ENCODE results near the gene DPY19L1.

DNA sequence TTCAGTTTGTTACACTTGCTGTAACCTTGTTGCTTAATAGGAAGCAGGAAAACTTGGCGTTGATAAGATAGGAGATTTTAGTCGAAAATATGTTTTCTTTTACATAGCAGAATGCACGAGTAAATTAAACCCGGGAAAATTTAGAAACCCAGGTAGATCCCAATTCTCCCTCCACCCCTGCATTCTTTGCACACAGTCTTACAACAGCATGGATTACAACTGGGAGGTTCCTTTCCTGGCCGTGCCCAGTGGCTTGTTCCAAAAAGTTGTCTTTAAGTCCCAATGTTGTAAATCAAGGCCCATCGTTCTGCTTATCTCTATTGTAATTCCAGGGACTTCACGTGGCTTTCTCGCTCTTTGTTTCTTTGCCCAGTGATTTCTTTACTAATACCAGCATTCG lies 1.1 kb upstream of the DPY19L1 start:
- TF ChIP-seq, protein P1, sequence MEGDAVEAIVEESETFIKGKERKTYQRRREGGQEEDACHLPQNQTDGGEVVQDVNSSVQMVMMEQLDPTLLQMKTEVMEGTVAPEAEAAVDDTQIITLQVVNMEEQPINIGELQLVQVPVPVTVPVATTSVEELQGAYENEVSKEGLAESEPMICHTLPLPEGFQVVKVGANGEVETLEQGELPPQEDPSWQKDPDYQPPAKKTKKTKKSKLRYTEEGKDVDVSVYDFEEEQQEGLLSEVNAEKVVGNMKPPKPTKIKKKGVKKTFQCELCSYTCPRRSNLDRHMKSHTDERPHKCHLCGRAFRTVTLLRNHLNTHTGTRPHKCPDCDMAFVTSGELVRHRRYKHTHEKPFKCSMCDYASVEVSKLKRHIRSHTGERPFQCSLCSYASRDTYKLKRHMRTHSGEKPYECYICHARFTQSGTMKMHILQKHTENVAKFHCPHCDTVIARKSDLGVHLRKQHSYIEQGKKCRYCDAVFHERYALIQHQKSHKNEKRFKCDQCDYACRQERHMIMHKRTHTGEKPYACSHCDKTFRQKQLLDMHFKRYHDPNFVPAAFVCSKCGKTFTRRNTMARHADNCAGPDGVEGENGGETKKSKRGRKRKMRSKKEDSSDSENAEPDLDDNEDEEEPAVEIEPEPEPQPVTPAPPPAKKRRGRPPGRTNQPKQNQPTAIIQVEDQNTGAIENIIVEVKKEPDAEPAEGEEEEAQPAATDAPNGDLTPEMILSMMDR (IDR thresholded peaks at IDR 0.05 in 4 of 5, conservative IDR thresholded peaks at IDR 0.05 in 1 of 5): no peak
- TF ChIP-seq POLR2A (IDR thresholded peaks at IDR 0.05): no peak
